Muscle of back (tissue), 11 donors: ENCODE results near the gene CMTR1. TPM values are rescaled to one million over a fixed set of nuclear protein-coding genes. Genes with fewer than 3 reads are reported as not detected.

Source experiments
- DNase-seq, 3 donors: peaks; one replicate each; pipeline versions ENCODE4 v3.0.0 to v3.0.0-alpha.2; 2013
- polyA plus RNA-seq, 10 donors: library from polyadenylated mRNA; unstranded; fragments of 120-200 nt; gene quantifications; one replicate each; pipeline ENCODE4 v1.2.1, GENCODE V29; 2013; ENCODE audit not compliant: insufficient read length in 10 of 10

The CMTR1 gene
- polyA plus RNA-seq, 10 donors = 25.8 to 41.3 (median 29.2) TPM

DNA sequence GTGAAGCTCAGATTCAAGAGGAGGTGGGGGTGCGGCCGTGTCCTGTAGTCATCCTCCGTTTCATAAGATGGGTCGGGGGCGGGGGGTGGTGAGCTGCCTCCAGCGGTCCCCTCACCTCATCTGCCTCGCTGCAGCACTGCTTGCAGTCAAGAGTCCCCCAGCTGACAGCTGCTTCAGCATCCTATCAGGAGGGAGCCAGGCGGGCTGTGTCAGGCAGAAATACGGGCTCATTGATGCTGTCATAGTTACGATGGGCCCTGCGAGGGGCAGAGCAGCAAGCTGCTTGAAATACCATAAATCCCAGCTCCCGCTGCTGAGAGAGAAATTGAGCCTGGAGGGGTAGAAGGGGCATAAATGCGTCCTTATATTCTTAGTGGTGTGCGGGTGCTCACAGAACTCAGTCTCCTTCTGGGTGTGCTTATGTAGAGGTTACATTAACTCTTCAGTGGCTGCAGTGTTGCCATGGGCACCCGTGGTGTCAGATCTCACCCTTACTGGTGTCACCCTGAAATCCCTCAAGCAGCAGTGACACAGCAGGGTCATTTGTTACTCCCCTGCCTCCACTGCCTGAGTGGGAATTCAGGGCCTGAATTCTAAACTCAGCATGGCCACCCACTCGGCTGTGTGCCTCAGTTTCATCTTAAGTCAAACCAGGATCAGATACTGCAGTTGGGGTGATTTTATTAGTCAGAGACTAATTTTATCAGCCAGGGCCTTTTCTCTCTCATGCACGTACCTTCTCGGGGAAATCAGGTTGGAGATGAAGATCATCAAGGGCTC, 44.8 kb downstream of the CMTR1 start:
- no peak for DNase-seq

DNA sequence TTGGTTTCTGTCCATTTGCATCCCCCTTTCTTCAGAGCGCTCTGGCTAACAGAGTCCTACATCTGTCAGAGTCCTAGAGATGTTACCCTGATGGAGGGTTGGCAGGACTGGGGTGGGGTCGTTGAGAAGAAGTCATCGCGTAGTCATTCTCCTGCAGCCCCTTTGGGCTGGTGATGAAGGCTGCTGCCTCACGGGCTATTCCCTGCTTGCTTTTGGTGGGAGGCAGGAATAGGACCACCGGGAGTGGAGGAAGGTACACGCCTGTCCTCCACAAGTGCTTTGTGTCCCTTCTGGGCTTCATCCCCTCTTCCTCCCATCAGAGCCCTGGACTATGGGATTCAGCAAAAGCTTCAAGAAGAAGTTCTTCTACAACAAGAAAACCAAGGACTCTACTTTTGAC, 45.8 kb downstream of the CMTR1 start:
- DNase-seq = no peak

DNA sequence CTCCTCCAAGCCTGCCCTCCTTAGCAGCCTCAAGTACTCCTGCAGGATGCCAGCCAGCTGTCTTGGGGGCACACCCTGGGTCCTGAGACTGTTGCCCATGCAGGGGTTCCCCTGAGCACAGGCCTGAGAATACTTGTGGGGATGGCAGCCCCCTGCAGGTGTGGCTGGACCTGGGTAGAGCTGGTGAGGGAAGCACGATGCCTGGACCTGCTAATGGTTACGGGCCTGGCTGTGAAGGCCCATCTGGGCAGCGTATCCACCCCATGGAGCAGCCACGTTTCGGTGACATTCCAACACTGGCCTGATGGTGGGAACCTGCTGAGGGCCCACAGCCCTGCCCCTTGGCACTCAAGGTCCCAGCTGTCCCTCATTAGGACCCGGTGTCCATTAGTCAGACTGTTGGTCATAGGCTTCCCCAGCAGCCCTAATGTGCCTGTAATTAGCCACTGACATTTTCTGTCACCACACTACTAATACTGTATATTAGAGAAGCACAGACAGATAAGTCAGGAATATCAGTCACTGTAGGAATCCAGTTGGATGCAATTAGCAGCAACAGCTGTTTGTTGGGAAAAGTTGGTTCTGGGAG, 46.3 kb downstream of the CMTR1 start:
- DNase-seq = no peak

DNA sequence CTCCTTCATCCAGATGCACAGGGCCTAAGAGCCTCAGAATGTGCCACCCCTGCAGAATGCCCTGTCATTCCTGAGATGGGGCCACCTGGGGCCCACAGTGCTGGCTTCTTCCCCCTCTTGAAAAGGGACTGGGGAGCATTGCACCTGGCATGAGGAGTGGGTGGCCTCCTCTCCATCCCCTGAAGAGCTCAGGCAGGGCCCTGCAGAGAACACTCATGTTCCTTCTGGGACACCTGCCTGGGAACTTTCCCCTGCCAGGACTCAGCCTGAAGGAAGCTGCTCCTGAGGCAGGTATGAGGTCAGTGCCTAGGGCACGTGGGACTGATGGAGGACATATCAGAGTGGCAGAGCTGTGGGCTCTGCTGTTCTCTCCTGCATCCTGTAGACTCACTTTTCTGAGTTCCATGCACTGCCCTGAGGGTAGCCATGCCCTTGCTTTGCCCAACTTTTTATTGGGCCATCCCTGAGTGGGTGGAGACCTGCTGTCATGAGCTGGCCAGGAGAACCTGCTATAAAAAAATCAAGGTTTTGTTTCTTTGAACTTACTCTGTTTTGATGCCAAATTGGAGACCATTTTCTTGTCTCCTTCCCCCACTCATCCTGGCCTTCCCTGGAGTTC, 47.2 kb downstream of the CMTR1 start:
- no peak for DNase-seq

DNA sequence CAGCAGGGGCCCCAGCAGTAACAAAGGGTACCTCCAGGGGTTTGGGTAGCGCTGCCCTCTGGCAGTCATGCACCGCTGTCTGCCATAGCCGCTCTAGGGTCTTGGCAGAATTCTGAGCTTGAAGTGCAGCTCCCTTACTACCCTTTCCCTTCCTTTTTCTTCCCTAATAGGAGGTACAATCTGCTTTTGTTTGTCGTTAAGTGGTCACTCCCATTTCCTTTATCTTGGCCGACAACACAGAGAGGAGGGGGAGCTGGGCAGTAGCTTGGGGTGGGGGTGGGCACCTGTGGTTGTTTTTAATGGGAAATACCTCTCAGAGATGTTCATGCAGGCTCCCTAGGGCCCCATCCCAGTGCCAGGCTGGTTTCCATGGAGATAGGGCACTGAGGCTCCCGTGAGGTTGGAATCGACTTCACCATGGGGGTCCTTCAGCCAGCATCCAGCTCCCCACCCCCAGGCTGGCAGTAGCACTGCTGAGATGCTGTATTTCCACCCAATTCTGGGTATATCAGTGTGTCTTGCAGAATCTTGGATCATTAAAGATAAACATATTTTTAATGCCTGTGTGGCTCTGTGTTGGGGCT, 48.0 kb downstream of the CMTR1 start:
- DNase-seq = no peak

DNA sequence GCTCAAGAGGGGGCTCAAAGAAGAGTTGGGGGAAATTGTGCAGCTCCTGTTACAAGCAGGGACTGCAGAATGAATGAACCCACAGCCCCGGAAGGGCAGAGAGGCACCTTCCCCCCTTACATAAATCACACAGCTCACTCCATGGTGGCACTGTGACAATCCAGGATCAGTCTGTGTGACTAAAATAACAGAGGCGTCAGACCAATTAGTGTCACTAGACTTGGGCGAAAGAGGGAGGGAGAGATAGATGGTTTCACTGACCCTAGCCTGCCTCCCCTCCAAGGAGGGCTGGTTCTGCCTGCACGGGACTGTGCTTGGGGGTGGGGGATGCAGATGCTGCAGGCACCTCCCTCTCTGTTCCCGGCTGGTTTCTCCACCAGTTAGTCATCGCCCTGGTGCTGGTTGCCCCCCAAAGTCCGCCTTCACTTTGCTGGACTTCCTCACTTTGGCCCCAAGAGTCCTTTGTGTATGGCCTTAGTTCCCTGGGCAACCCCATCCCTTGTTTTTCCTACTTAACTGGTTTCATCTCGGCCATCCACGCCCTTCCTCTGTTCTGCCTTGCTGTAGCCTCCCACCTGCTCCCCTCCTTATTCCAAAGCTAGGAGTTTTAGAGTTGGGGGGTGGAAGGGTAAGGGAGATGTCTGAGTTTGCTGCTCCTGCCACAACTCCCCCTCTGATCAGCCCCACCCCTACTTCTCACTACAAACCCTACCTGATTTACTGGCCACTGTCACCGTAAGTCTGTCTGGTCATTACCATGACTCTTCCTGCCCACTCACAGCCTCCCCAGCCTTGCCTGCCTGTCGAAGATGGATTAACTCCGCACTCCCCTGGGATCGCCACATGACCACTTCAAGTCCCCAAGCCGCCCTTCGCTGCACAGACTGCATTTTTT, 48.9 kb downstream of the CMTR1 start:
- no peak for DNase-seq

DNA sequence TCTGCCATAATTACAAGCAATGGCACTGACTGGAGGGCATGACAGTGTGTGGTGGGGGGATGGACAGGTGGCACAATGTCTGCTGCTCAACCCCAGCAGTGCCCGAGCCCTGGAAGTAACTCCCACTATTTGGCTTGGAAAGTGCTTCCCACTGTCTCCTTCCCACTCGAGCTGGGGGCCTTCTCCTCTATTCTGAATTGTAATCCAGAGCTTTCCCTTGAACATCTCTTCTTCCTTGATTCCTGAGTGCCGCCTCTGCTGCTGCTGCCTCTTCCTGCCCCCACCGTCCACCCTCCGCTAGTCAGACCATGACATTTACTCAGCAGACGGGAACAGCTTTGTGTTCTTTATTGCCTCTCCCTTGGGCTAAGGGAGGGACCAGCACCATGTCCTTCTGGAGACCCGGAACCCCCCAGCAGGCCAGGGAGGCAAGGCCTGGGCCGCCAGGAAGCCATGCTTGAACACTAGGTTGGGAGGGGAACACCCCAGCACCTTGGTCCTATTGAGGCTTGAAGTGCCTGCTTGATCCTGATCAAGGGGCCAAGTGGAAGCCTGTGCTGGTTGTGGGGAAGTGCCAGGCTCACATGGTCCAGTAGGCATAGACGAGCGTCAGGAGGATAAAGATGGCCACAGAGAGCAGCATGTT, 49.7 kb downstream of the CMTR1 start:
- no peak for DNase-seq

DNA sequence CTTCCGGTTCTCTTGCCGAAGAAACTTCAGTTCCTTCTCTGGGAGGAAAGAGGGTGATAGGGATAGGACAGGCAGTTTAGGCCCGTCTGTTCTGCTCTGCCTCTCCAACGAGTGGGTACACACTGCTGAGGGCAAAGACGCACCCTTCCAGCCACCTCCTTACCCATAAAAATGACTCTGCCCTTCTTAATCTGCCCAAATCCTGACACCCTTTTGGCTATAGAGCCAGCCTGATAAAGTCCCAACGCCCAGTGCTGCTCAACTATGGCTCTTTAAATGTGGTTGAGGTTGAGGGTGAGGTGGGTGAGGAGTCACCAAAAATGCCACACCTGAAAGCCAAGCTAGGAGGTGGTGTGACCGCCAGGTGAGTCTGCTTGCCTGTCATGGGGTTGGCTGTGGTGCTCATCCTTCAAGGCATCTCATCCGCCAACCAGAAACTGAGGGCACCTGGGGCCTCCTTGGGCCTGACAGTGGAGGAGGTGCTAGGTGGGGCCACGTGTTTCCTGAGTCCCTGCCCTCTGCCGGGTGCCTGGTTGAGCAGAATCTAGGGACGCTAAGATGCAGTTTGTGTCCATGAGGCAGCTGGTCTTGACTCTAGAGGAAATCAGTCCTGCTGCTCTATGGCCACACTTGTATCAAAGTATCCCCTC, 50.4 kb downstream of the CMTR1 start:
- no peak for DNase-seq

DNA sequence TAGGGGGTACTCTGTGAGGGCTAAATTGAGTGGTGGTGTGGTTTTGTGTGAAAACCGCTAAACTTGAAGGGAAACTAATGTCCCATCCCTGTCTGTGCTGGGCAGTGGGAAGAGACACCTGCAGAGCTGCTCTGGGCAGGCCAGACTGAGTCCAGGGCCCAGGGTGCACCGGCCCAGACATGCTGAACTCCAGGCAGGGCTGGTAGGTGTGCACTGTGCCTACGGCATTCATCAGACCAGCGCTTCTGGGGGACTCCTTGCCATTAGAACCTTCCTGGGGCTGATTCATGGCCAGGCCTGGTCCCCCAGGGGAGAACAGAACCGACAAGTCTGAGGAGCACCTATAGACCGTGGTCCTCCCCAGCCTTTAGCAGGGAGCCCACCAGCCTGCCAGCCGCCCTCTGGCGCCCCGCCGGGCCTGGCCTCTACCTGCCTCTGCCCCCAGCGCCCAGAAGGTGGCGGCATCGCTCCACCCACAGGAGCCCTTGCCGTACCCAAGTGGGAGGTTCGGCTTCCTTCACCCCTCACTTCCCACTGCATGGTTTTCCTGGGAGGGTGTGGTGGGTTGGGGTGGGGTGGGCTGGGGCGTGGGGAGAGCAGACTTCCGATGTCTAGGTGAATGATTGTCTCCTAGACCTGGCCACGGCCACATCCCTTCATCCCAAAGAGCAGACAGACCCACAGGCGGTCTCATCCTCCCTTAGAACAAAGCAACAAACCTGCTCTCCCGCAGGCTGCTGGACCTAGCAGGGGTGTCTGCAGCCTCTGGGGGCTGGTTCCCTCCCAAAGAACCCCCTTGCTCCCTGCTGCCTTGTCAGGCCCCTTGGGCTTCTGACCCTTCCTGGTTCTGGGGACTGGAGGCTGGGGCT, 51.1 kb downstream of the CMTR1 start:
- DNase-seq = peak; percentile 29 to 58 (median 51)

DNA sequence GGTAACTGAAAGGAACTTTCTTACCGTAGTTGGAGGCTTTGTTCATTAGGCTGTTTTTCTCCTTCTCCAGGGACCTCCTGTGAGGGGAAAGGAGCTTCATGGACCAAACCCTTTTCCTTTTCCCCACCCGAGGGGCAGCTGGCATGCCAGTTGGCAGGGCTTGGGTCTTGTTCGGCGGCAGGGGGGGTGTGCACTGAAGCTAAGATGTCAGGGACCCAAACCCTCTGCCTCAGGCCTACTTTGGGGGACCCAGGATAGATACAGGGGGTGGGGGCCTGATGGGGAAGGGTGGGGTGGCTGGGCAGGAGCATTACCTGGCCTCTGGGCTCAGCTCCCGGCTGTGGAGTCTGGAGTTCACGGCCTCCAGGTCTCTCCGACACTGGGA, 51.8 kb downstream of the CMTR1 start:
- DNase-seq = no peak

DNA sequence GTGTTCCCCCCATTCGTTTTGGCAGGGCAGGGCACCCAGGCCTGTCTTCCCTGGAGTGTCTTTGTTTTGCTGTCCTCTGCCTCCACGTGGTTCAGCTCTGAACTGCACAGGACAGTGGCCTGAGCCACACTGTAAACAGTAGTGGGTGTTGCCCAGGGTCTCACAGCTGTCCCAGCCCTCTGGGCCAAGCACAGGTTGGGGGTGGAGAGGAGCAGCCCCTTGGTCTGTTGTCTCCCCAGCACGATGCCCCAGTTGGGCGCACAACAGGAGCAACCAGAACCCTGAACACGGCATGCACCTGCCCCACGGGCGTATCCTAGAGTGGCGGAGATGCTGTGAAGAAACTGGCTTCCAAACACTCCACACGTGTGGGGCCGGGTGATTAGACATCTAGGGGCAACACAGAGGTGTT, 52.3 kb downstream of the CMTR1 start:
- DNase-seq = no peak

DNA sequence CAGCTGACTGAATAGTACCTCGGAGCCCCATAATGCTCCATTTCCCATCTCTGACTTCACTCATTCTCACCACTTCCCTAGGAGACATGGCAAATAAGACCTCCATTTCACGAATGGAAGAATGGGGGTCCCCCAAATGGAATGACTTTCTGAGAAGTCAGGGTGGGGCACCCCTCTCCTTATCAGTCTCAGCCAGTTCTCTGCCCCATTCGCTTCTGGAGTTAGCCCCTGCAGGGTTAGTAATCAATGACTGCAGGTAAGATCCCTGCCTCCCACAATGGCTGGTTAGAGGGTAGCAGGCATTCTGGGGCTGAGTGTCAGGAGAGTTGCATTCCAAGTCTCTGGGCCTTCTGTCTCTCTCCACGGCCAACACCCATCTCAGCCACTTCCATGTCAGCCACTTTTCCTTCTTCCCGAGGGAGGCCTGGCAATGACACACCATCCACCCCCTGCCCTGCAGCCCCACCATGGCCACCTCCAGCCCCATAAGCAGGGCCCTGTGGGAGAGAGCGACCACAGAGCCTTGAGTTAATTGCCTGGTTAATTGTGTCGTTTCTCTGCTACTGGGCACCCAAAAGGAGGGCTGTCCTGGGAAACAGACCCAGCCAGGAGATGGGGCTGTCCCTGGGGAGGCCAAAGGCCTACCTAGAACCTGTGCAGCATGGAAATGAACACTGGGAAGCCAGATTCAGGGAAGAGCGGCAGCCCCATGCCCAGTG, 53.3 kb downstream of the CMTR1 start:
- no peak for DNase-seq

DNA sequence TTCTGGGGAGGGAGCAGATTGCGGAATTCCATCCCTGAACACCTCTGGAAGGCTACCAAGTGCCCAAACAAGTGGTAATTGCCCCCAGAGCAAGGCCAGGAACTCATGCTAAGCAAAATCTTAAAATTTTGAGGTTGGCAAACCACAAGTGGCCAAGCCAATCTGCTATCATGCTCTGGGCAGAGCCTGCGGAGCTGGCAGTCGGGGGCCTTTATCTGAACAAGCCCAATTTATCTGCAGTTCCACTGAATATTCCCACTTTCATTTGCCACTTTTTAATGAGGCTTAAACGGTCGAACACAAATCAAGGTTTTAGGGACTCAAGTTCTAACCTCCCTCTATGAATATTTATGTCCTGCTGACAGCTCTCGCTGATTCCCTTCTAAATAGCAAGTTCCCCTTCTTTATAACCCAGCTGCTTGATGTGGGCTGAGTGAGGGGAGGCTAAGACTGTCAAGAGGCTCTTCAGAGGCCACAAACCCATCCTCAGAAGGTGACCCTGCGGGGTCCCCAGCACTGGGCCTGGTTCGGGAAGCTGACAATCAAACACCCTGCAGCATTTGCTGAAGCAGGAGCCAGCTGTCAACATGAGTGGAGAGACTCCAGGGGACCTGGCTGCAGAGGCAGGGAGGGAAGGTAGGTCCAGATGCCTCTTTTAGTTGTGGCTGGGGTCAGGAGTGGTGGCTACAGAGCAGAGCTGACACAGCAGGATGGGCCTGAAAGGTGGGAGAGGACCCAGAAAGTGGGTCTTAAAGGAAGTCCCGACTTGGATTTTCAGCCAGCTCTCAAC, 54.8 kb downstream of the CMTR1 start:
- no peak for DNase-seq

DNA sequence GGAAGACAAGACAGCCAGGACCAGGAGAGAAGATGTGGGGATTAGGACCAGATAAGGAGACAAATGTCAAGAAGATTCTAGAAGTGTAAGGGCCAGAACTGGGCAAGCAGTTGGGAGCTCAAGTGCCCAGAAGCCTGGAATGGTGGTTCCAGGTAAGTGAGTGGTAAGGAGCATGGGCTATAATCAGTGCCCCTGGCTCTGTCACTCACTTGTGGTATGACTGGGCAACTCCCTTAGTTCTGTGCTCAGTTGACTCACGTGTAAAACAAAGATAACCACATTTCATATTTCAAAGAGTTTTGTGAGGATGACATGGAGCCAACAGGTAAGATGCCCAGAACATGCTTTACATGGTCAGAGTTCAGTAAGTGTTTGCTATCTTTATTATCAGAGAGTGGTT, 55.5 kb downstream of the CMTR1 start:
- no peak for DNase-seq

DNA sequence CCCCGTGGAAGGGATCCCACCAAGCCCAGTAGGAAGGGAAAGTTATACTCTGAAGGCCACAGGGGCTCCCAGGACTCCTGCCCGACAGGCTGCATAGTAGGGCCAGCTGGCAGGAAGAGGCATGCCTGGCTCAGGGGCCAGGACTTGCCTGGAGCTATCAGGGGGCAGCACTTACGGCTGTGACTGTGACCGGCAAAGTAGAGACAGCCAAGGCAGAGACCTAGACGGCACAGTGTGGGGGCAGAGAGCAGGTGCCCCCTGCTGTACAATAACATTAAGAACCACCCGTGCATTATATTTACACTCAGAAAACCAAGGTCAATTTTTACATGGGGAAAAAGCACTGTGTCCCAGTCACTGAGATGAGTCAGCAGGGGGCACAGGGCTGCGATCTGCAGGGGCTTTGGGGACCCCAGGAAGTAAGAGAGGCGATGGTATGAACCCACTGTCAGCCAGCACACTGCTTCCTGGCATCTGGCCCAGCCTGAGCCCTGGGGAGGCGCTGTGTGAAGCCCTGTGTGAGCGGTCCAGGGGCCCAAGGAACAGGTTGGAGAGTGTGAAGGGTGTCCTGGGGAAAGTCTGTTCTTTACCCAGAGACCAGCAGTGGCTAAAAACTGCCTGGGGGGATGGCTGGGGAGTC, 56.8 kb downstream of the CMTR1 start:
- no peak for DNase-seq

DNA sequence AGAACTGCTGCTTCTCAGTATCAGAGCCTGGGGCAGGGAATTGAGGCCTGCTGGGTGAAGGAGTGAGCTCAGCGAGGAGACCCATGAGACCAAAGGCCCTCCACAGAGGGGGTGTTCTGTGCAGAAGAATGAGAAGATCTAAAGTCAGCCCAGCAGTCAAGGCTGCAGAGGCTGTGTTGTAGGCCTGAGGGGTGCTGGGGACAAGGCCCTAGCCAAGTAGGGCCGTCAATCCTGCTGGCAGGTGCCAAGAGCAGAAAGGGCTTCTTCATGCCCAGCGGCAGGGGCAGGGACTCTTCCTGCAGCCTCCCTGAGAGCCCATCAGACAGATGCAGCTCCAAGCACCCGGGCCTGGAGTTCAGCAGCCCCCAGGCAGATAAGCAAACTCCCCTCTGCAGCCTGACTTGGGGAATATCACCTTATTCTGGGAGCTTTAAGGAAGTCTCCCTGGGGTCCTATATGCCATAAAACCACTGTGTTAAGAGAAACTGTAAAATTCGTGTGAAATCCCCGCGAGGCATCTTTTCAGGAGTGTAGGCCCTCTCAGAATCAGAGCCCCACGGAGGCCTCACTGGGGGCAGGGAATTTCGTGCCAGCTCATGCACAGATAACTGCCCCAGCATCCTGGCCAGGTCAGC, 57.6 kb downstream of the CMTR1 start:
- no peak for DNase-seq

DNA sequence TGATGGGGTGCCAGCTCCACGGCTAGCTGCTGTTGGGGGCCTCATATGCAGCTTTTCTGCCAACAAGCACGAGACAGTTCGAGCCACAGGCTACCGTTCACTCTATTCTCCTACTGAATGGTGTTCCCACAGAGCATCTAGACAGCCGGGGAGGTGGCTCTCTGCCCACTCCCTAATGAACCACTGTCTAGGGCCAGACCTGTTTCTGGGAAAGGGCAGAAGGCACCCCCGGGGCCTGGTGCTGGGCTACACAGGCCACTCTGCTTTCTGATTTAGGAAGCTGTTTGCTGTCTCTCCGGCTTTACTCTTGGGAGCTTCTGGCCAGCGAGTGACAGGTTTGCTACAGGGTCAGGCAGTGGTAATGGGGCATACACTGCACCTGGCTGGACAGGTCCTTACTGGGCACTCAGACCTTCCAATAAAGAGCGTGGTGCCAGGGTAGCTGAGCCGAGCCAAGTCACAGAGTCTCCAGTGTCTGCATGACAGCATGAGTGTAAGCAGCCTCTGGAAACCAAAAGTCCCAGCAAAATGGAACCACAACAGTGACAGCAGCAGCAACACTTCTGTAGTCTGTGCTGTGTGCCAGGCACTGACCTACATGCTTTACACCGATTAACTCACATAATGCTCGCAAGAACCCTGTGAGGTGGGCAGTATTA, 58.3 kb downstream of the CMTR1 start:
- DNase-seq = no peak
